Islet precursor cell (in vitro differentiated cells): ENCODE results near the gene ZNF80.

Source experiments
- DNase-seq: peaks from one replicate; pipeline ENCODE4 v3.0.0-alpha.2; 2018

The ZNF80 gene

DNA sequence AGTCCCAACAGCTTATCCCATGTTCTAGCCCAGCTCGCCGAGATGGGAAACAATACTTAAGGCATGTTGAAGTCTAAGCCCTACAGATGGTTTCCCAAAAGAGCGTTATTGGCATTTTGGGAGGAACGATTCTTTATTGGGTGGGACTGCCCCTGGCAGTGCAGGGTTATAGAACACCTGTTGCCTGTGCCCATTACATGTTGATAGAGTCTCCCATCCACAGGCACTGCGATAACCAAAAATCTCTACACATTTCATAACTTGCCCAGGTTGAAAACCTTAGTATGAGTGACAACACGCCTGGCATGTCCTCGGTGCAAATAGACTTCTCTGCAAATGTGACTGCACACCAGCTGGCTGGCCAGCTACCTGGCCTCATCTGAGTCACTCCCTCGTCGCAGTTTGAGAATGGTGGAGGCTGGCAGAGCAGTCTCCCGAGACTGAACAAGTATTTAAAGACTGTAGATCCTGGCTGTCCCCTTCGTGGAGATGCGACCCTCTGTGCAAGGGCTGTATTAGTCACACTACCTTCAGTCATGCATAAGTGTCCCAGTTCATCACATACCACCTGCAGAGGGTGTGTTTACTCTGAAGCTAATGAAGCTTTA, 18.7 kb downstream of the ZNF80 start:
- DNase-seq: no peak

DNA sequence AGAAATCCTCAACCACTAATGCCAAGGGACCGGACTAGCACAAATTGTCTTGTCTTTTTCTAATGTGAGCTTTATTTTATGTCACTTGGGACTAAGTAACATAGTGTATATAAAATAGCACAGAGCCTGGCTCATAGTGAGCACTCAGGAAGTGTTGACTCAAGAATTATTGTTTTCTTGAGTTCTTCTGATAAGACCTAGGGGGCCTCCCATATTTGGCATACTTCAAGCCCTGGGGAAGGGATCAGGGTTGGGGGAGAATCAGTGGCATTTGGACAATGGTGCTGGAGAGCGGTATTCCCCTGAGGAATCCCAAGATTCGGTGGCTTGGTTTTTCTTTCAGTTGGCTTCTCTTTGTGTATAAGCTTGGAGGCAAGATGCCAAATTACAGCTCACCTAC, 19.4 kb downstream of the ZNF80 start:
- DNase-seq: no peak

DNA sequence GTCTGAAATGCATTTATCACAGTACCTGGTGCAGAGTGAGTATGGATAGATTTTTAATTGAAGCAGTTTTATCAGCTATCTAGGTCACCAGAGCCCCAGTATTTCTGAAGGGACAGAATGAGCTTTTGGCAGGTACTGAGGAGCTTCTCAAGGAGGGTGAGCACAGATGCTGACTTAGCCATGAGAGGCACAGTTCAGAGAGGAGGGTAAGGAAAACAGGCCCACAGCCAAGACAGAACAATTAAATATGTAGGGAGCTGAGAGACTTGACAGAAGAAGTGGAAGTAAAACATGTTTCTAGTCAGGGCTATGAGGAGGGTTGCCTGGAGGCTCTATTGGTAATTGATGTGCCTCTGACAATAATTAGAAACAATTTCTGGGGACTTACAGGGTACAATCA, 20.1 kb downstream of the ZNF80 start:
- no peak for DNase-seq

DNA sequence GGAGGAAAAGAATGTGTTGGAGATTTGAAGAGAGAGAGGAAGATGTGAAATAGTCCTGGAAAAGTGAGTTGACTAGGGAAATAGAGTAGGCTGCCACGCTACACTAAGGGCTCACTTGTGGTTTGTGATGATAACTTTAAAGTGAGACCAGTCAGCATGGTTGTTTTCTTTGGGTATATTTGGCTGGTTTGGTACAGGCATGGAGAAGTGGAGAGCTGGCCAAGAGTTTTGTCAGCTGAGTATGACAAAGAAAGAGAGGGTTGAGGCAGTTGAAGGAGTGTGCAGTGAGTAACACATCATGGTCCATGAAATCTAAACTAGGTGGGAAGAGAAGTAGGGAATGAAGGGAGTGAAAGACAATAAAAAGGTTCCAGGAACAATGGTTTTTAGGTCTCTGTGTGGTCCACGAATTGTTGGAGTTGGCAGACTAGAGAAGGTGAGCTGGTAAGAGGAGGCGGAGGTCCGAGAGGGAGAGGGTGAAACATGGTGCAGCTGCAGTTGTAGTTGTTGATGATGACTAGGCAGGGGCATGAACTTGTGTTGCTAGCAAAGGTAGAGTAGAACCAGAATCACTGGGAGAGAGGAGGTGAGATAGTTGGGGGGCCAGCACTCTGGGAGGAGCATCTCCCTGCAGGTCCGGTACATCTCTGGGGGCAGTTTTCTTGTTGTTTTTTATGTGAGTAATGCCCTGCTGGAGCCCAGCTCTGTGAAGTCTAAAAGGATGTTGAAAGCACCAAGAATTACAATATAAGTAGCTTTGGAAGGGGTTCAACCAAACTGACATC, 21.0 kb downstream of the ZNF80 start:
- no peak for DNase-seq

DNA sequence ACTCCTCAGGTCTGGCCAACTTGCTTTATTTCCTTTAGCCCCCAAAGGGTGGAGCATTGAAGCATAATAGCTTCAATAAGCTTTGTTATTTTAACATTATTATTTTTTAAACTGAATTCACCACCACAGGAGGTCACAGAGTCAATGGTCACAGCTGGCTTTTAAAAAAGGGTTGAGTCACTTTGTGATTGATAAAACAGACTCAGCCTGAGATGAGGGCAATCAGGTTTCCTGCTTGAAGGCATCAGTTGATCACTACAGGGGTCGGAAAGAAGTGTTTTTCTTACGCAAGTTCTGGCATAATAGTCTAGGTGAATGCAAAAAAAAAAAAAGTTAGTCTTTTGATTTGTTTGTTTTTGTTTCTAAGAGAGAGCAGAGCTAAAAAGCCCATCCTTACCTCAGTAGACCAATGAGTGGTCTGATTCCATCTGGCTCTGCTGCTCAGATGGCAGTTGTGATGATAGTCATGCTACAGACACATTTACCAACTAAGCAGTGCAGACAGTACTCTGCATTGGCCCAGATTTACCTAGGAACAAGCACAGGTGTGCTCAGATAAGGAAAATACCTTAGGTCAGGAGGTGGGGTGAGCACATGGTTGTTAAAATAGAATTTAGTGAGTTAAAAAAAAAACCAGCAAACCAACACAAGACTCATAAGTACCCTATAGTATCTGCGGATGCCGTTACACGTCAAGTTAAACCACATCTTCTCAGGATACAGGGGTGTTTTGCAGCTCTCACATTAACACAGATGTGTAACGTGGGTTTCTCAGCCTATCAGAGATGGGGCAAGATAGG, 22.6 kb downstream of the ZNF80 start:
- DNase-seq: no peak

DNA sequence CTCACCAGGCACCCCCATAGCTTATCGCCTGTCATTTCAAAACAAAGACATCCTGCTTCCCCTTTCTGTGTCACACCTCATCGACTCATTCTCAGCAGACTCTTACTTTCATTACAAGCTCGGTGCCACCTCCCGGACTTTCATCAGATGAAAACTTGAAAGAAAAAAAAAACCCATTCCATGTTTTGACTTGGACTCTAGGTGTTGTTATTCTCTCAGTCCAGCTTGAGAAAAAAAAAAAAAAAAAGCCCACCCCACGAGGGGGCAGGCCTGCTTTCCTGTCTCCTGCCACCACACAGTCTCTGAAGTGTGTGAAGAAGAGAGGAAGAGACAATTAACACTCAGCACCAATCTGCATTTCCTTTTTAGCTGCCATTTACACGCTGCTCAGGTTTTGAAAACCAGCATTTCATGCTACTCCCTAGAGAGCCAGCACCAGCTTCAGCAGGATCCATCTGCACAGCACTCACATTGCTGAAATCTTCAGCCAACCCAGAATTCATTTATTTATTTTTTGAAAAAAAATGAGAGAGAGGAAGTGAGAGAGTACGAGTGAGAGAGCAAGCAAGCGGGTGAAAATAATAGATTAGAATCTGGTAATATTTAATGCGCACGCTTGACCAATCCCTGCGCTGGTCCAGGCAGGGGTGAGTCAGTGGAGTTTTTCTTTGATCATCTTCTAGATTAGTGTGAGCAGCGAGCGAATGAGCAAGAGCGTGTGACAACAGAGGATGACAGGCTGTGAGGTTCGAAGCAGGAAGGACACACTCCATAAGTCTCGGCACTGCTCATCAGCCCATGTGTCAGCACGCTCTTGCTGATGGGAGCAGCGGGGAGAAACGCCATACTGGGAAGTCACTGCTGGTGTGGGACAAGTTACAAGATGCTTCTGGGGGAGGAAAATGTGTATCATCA, 23.5 kb downstream of the ZNF80 start:
- DNase-seq: peak; percentile 72

DNA sequence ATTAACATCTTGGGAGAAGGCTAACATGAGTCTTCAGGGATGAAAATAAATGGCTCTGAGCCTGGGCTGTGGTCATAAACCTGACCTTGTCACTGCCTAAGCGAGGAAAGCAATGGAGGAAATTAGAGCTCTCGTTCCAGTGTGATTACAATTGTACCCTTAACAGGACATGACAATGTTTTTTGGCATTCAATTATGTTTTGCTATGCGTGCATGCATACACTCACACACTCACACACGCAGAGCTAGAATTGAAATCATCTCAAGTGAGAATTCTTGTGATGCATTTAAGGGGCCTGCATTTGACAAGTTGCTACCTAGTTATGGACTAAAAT, 24.1 kb downstream of the ZNF80 start:
- no peak for DNase-seq

DNA sequence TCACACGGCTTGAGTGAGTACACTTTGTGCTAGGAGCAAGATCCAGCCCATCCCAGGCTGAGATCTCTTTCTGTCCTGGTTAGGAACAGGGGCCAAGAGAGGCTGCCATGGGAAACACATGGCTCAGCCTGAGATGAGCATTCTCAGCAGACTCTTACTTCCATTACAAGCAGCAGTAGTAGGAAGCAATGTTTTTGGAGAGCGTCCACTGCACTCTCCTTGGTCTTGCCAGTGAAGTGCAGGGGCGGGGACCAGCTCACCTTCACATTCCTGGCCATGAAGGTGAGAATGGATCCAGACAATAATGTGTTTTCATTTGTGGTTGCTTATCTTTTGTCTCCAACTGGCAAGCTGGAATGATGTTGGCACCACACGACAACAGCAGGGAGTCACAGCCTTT, 24.7 kb downstream of the ZNF80 start:
- no peak for DNase-seq

DNA sequence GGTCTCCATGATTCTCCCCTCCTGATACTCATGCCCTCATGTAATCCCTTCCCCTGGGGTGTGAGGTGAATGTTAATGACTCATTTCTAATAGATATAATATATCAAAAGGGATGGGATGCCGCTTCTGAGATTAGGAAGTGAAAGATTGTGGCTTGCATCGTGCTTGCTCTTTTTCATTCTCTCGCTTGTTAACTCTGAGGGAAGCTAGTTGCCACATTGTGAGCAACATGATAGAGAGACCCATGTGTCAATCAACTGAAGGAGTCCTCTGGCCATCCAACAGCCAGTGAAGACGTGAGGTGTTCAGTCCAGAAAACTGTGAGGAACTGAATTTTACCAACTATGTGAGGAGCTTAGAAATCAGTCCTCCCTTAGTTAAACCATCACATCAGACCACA, 29.6 kb downstream of the ZNF80 start:
- no peak for DNase-seq

DNA sequence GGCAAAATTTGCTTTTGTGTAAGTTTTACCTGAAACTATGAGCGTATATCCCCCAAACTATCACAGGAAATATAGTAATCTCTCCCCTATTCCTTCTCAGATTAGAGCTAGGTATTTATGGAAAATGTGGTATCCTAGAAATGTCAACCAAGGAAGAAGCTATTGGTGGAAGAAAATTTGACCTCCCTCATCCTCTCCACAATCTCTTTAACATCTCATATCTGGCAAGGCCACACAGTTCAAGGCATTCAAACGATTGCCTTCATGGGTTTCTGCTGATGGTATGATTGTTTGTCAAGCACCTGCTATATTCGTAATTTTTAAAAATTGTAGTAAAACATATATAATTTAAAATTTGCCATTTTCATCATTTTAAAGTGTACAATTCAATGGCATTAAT, 31.0 kb downstream of the ZNF80 start:
- no peak for DNase-seq

DNA sequence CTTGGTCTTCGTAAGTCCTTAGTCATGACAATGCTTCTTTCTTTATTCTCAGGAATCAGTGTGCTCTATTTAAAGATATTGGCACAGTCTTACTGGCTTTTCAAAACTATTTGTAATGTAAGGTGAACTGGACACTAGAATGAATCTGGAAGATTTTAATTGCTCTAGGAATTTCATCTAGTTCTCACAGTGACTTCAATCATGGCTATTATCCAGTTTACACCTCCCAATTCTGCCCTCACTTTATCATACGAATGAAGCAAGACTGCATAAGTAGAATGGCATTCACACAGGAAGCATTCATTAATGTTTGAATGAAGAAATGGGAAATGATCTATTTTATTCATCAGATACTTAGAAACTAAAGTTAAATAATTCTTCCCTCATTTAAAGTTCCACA, 31.8 kb downstream of the ZNF80 start:
- no peak for DNase-seq

DNA sequence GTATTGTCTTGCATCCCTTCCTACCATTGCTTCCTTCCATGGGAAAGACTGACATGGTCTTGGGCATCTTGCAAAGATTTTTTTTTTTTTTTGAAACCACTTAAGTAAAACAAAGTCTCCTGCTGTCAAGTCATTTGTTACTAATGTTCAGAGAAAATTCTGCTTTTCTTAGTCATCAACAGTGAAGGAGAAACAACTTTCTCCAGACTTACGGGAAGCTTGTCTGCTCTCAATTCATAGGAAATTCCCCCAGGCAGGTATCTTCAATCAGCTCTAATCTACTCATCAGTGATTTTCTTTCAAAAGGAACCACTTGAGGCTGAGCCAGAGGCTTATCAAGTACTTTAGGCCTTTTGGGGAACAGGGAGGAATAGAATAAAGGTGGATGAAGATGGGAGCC, 42.6 kb downstream of the ZNF80 start:
- no peak for DNase-seq

DNA sequence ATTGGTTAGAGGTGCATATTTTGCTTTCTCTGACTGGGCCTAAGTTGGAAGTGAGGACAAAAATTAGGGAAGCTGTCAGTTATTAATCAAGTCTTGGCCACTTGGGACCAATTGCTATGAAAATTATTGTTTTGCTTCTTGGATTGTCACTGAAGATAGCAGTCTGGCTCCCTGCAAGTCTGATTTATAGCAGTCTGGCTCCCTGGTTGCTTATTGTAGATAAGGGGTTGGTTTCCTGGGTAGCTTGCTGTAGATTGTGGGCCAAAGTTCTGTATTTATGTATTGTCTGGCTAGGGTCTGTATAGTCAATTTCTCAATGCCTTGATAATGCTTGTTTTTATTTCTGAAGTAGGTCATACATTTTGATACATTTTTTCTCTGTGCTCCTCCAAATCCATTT, 45.2 kb downstream of the ZNF80 start:
- no peak for DNase-seq

DNA sequence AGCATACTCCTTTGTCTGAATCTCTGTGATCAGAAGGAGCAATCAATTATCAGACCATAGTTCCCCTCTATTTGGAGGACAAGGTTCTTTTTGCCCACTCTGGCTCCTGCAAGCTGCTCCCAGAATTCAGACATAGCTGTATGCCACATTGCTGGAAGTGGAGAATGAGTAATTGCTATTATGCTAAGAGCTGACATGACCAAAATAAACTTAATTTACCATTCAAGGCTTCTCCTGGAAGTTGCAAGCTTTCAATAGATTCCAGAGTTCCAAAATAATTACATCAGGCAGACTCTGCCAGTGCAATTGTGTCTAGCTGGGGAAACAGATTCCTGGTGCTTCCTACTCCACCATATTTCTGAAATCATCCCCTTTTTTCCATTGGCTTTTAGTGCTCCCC, 50.9 kb downstream of the ZNF80 start:
- no peak for DNase-seq
